Left ventricle myocardium inferior (tissue), 1 donor: Measurements from ENCODE around the gene FGF12. TPM values are rescaled to one million over a fixed set of nuclear protein-coding genes. Genes with fewer than 3 reads are reported as not detected.

Experiments used
- DNase-seq: peaks from one replicate; pipeline ENCODE4 v3.0.0-alpha.2; 2020
- H3K27ac ChIP-seq: fragments of 200-600 bp; replicated peaks from 2 replicates; pipeline ENCODE4 v1.8.0; 2021
- H3K27me3 ChIP-seq: fragments of 200-600 bp; 2 replicates; pipeline ENCODE4 v1.8.0; 2021; ENCODE audit warnings: low read depth
- H3K36me3 ChIP-seq: fragments of 200-600 bp; 2 replicates; pipeline ENCODE4 v1.8.0; 2021
- H3K4me1 ChIP-seq: fragments of 200-600 bp; 2 replicates; pipeline ENCODE4 v1.8.0; 2021
- H3K4me3 ChIP-seq: fragments of 200-600 bp; 2 replicates; pipeline ENCODE4 v1.8.0; 2021; ENCODE audit warnings: mild to moderate bottlenecking, moderate library complexity
- H3K9me3 ChIP-seq: fragments of 200-600 bp; replicated peaks from 2 replicates; pipeline ENCODE4 v1.8.0; 2021
- CTCF ChIP-seq: fragments of 200-600 bp; IDR thresholded peaks from 2 replicates; pipeline ENCODE4 v1.8.0; 2021; ENCODE audit warnings: antibody characterized with exemption, mild to moderate bottlenecking, borderline replicate concordance
- intact Hi-C: fragments of 100-400 bp; cut with micrococcal nuclease; formaldehyde crosslinking; loops from one replicate; pipeline ENCODE4 v1.11.0; 2022
- total RNA-seq: library from RNA; stranded (reverse); fragmentation: NEBNext Ultra II Directional; extraction: Animal tissue kit (Norgen Biotek cat#: 25700); gene quantifications from one replicate; pipeline ENCODE4 v1.2.1, GENCODE V29; 2021
- donor health status: DM: no; HTN: yes; CAD: no; lungs with severe emphysema.

Gene FGF12
- total RNA-seq, 1 donor from 2014 or later, result 325 TPM

- TF ChIP-seq CTCF, result no peak
- no peak overlapping the region for H3K27ac ChIP-seq
- peaks cover 54% of the 10 kb centered on the region for H3K4me1 ChIP-seq
- intact Hi-C loops, result no loop called here
- DNase-seq, result no peak
- no peaks in the 10 kb centered on the region for H3K36me3 ChIP-seq
- no peak overlapping the region for H3K4me3 ChIP-seq
- no peaks in the 10 kb centered on the region for H3K27me3 ChIP-seq
- no peaks in the 10 kb centered on the region for H3K9me3 ChIP-seq
Observed at GRCh38 chr3:192284443-192285072, 442.8 kb downstream of the FGF12 start.

GRCh38 chr3:192281207-192281880, 446.0 kb downstream of the FGF12 start:
- no peak for DNase-seq
- no peak overlapping the region for H3K27ac ChIP-seq
- H3K36me3 ChIP-seq, result no peaks in the 10 kb centered on the region
- no peak overlapping the region for H3K4me3 ChIP-seq
- intact Hi-C loops, result no loop called here
- no peaks in the 10 kb centered on the region for H3K27me3 ChIP-seq
- peaks cover 35% of the 10 kb centered on the region for H3K4me1 ChIP-seq
- no peaks in the 10 kb centered on the region for H3K9me3 ChIP-seq
- no peak for TF ChIP-seq CTCF

GRCh38 chr3:192279664-192280063, 447.7 kb downstream of the FGF12 start:
- no peak for DNase-seq
- intact Hi-C loops, result no loop called here
- H3K4me1 ChIP-seq, result peaks cover 29% of the 10 kb centered on the region
- H3K27ac ChIP-seq, result no peak overlapping the region
- H3K27me3 ChIP-seq, result no peaks in the 10 kb centered on the region
- H3K9me3 ChIP-seq, result no peaks in the 10 kb centered on the region
- H3K4me3 ChIP-seq, result no peak overlapping the region
- H3K36me3 ChIP-seq, result no peaks in the 10 kb centered on the region
- TF ChIP-seq CTCF, result no peak

- intact Hi-C loops, result no loop called here
- Histone ChIP-seq H3K4me1 (peaks cover 20% of the 10 kb centered on the region), H3K36me3 (no peaks in the 10 kb centered on the region), H3K9me3 (no peaks in the 10 kb centered on the region), H3K4me3 (no peak overlapping the region), H3K27me3 (no peaks in the 10 kb centered on the region), H3K27ac (no peak overlapping the region)
- no peak for DNase-seq
- no peak for TF ChIP-seq CTCF
Observed at GRCh38 chr3:192277477-192277876, 449.9 kb downstream of the FGF12 start.

- Histone ChIP-seq H3K9me3 (no peaks in the 10 kb centered on the region), H3K4me3 (no peak overlapping the region), H3K36me3 (no peaks in the 10 kb centered on the region), H3K27ac (no peak overlapping the region), H3K27me3 (no peaks in the 10 kb centered on the region), H3K4me1 (peaks cover 12% of the 10 kb centered on the region)
- no peak for TF ChIP-seq CTCF
- intact Hi-C loops, result no loop called here
- no peak for DNase-seq
Observed at GRCh38 chr3:192275741-192276355, 451.5 kb downstream of the FGF12 start.
